ENCODE data around the gene CDC42. TPM values are rescaled to one million over a fixed set of nuclear protein-coding genes. Genes with fewer than 3 reads are reported as not detected.
A peak's percentile ranks its signal among the peaks of the same experiment; 100 is the strongest.
"Not testable (repeated sequence)": the region's sequence is repeated elsewhere in the genome, so short reads cannot be mapped to it uniquely, and the experiment has no call there.

CDC42 gene
- total RNA-seq, result 326 TPM

DNA sequence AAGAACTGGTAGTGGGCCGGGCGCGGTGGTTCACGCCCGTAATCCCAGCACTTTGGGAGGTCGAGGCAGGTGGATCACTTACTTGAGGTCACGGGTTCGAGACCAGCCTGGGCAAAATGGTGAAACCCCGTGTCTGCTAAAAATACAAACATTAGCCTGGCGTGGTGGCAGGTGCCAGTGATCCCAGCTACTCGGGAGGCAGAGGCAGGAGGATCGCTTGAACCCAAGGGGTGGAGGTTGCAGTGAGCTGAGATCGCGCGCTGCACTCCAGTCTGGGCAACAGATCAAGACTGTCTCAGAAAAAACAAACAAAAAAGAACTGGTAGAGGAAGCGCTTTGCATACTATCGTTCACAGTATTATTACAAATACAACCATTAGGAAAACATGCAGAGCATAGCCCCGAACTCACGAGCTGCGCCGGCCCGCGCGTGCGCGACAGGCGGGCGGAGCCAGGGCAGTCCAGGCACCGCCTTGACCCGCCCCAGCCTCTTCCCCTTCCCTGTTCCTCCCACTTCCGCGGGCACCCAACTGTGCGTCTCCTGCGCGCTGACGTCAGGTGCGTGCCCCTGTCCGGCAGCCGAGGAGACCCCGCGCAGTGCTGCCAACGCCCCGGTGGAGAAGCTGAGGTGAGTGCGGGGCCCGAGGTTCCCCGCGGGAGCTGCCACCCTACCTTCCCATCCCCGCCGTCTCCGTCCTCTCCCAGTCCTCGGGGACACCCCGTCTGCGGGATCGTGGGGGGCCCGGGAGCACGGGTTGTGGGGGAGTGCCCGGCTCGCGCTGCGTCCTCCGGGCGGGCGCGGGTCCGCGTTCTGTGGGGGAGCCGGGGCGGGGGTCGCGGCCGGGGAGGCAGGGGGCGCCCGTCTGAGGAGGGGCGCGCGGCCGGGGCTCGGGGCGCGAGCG, at the start of gene CDC42:
Gene CDC42 (plus strand): TSS at position 595 of the 902 bp plus-strand sequence. CDS start 25,770 bp downstream, outside the sequence.
- DNase-seq (ENCODE audit: low spot score), result peak; percentile 98

DNA sequence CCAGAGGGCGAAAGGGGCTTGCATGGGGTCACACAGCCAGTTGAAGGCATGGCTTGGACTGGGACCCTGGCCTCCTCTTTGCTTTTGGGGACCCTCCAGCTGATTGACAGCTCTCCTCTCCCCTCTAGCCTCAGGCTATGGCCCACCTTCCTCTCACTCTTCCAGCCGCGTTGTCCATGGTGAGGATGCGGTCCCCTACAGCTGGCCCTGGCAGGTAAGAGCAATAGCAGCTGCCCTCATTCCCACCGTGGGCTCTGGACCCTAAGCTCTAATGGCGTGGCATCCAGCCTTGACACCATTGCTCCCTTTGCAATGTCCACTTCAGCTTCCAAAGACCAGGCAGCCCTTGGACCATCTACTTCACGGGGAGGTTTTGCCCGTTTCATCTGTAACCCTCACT, 49.6 kb upstream of the CDC42 start:
- DNase-seq (ENCODE audit: low spot score), result not testable (repeated sequence)

DNA sequence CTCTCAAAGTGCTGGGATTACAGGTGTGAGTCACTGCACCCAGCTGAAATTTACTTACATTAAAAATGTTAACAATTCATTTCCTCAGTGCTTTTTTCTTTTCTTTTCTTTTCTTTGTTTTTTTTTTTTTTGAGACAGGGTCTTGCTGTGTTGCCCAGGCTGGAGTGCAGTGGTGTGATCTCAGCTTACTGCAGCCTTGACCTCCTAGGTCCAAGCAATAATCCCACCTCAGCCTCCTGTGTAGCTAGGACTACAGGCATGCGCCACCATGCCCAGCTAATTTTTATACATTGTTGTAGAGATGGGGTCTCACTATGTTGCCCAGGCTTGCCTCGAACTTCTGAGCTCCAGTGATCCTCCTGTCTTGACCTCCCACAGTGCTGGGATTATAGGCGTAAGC, 48.5 kb upstream of the CDC42 start:
- DNase-seq (ENCODE audit: low spot score), result not testable (repeated sequence)

DNA sequence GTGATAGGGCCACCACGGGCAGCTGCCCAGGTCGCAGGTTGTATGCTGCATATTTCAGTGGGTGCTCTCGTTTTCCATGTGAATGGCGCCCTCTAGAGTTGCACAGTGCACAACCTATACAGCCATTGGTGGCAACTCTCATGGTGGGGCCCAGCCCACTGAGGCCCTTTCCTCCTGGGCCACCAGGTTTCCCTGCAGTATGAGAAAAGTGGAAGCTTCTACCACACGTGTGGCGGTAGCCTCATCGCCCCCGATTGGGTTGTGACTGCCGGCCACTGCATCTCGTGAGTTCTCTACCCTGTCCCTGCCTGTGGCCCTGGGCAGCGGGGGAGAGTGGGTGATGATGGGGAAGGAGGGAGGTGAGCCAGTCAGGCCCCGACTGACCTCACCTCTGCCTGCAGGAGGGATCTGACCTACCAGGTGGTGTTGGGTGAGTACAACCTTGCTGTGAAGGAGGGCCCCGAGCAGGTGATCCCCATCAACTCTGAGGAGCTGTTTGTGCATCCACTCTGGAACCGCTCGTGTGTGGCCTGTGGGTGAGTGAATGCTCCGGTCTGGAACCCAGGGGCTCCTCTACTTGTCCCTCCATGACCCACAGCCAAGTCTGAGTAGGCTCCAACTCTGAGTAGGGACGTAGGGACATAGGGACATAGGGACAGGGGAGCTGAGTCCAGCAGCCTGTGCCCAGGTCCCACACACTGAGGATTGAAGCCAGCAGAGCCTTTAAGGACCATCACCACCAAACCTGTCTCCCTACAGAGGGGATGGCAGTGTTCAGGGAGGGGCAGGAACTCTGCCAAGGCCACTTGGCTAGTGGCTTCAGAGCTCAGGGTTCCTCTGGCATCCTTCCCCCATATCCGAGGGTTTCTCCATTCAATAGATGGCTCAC, 47.0 kb upstream of the CDC42 start:
- DNase-seq (ENCODE audit: low spot score), result not testable (repeated sequence)

DNA sequence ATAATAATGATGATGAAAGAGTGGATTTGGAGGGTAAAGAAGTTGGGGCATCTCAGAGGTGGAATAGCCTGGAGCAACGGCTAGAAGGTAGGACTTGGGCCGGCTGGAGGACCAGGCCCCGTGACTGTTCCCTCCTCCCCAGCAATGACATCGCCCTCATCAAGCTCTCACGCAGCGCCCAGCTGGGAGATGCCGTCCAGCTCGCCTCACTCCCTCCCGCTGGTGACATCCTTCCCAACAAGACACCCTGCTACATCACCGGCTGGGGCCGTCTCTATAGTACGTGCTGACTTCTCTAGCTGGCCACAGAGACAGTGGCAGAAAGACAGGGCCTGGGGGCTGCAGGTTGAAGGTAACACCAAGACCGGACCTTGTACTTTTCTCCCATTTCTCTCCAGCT, 45.8 kb upstream of the CDC42 start:
- not testable (repeated sequence) for DNase-seq (ENCODE audit: low spot score)

DNA sequence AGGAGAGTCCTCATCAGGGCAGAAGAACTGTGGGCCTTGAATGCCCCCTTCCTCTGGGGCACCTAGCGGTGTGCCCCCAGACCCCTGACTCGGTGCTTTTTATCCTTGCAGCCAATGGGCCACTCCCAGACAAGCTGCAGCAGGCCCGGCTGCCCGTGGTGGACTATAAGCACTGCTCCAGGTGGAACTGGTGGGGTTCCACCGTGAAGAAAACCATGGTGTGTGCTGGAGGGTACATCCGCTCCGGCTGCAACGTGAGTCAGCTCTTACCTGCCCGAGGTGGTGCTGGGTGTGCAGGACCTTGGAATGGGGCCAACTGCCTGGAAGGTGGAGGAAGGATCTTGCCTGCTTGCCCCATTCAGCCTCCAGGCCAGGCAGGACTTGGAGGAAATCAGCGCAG, 45.2 kb upstream of the CDC42 start:
- not testable (repeated sequence) for DNase-seq (ENCODE audit: low spot score)

DNA sequence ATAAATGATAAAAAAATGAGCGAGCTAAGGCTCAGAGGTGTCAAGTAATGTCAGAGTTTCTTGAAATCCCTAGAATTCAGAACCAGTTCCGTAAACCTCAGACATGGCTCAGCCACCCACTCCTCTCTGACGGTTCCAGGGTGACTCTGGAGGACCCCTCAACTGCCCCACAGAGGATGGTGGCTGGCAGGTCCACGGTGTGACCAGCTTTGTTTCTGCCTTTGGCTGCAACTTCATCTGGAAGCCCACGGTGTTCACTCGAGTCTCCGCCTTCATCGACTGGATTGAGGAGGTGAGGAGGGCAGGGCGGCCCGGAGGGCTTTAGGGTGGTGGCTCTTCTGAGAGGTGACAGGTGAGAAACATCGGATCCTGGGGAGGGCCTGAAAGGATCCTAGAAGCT, 42.9 kb upstream of the CDC42 start:
- not testable (repeated sequence) for DNase-seq (ENCODE audit: low spot score)

DNA sequence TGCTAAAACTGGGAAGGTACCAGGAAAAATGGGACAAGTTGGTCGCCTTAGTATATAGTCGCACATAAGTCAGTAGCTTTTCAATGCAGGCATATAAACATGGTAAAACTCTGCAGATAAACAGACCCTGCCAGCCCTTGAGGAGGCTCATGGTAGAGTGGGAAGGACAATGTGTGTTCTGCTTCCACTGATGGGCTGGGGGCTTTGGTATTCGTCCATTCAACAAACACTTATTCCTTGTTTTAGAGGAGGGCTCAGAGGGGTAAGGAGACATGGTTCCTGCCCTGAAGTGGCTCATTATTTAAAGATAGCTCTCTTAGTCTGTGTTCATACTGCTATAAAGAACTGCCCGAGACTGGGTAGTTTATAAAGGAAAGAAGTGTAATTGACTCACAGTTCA, 39.8 kb upstream of the CDC42 start:
- not testable (repeated sequence) for DNase-seq (ENCODE audit: low spot score)

DNA sequence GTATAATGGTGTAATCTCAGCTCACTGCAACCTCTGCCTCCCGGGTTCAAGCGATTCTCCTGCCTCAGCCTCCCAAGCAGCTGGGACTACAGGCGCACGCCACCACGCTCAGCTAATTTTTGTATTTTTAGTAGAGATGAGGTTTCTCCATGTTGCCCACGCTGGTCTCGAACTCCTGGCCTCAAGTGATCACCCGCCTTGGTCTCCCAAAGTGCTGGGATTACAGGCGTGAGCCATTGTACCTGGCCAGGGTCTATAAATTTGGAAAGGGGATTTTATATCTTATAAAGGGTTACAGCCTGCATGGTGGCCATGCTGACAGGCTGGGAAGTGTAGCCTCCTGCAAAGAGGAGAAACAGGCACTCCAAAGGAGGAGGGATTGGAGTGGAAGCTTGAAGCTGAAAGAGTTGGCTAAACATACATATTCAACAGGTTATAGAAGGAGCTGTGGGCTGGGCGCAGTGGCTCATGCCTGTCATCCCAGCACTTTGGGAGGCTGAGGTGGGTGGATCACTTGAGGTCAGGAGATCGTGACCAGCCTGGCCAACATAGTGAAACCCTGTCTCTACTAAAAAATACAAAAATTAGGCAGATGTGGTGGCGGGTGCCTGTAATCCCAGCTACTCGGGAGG, 37.8 kb upstream of the CDC42 start:
- DNase-seq (ENCODE audit: low spot score), result not testable (repeated sequence)

DNA sequence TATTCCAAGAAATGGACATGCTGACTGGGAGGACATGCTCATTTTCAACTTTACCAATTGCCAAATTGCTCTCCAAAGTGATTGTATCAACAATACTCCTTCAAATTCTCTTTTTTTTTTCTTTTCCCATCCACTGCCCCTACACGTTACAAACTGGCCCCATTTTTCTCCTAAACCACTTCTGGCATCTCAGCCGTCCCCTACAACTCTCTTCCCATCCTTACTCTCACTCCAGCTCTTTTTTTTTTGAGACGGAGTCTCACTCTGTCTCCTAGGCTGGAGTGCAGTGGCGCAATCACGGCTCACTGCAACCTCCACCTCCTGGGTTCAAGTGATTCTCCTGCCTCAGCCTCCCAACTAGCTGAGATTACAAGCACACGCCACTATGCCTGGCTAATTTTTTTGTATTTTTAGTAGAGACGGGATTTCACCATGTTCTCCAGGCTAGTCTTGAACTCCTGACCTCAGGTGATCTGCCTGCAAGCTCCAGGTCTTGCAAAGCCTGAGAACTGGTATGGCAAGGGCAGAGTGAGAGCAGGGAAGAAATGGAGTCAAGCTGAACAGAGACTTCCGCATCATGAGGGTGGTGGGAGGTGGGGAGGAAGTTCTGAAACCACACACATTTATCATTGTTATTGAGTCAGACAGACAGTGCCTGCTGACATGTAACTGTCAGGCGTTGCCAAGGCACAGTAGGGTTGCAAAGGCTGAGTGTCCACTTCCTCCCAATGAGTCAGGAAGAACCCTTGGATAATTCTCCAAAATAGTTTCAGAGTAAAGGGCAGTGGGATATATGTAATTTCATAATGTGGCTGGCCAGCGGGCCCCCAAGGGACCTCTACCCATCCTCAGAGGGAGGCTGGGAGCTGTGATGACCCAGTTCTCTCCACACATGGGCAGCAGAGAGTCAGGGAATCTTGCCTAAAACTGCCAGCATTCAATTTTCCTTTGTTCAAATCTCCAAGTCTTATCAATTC, 33.6 kb upstream of the CDC42 start:
- no peak for DNase-seq (ENCODE audit: low spot score)

DNA sequence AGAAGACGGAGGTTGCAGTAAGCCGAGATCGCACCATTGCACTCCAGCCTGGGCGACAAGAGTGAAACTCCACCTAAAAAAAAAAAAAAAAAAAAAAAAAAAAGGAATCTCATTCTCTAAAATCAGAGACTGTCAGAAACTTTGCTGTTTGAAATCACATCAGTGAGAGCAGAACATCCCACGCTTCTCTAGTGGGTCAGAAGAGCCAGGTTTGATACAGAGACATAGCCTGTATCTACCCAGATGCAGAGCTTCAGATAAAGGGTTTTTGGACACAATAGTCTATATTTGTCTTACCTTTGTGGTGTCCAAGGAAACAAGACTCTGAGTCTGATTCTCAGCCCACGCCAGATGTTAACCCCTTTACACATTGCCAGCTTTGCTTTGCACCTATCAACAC, 31.4 kb upstream of the CDC42 start:
- DNase-seq (ENCODE audit: low spot score), result no peak

DNA sequence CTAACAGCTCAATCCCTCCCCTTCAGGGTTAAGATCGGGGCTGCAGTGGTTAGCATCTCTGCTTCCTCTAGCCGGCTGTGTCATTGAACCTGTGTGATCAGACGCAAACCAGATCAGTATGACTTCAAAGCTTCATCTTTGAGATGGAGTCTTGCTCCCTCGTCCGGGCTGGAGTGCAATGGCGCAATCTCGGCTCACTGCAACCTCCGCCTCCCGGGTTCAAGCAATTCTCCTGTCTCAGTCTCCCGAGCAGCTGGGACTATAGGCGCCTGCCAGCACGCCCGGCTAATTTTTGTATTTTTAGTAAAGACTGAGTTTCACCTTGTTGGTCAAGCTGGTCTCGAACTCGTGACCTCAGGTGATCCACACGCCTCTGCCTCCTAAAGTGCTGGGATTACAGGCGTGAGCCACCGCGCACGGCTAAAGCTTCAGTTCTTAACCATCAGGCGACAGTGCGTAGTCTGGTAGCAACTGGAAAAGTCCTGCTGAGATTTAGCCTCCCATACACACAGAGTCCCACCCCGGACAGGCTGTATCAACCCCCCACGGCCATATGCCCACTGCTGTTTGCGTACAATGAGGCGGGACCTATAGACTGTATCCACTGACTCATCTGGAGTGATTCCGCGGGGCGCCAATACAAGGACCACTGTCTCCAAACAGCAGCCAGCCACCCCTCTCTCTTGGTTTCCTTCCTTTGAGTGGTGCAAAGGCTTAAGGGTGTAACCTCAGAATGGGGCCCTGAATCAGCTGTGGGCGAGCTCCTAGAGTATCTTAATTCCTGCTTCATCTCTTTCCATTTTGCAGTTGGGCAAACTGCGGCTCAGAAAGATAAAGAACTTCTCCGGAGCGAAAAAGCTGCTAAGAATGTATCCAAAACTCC, 27.8 kb upstream of the CDC42 start:
- DNase-seq (ENCODE audit: low spot score), result peak; percentile 53

DNA sequence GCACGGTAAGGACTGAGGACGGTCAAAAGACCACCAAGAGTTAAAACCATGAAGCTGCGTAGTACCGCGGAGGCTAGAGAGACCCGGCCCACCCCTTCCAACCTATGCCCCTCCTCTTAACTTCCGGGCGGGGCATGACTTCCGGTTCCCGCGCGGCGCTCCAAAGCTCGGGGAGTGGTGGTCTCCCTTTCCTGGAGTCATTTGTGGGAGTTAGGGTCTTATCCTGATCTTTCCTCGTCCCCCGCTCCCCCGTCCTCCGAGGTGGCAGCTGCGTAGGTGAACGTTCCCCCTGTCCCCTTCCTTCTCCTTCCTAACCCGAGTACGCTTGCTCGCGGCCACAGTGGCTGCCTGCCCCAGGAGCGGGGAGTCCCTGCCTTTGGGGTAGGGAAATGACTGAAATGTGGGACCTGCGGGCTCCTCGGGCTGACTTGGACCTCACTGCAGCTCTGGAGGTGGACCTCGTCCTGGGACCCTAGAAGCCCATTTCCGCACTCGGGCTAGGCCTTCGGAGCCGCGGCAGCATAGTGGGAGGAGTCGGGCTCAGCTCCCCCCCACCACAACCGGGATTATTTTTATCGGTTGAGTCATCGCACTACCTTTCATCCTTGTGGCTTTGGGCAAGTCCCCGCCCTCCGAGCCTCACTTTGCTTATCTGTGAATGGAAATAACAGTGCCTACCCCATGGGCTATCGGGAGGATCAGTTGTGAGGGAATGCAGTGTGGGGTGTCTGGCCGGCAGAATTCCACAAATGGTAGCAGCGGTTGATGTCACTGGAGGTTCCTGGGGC, 26.9 kb upstream of the CDC42 start:
- DNase-seq (ENCODE audit: low spot score), result peak; percentile 92

DNA sequence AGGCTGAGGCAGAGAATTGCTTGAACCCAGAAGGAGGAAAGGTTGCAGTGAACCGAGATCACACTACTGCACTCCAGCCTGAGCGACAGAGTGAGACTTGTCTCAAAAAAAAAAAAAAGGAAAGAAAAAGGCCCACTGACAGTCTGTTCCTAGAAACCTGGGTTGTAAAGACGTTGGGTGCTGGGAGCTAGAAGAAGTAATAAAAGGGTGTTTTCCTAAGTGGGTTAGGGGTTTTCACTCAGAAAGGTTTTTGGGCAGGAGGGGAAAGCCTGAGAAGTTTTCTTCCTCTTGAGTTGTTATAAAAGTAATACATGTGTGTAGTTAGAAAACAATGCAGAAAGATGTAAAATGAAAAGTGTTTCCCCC, 25.6 kb upstream of the CDC42 start:
- no peak for DNase-seq (ENCODE audit: low spot score)

DNA sequence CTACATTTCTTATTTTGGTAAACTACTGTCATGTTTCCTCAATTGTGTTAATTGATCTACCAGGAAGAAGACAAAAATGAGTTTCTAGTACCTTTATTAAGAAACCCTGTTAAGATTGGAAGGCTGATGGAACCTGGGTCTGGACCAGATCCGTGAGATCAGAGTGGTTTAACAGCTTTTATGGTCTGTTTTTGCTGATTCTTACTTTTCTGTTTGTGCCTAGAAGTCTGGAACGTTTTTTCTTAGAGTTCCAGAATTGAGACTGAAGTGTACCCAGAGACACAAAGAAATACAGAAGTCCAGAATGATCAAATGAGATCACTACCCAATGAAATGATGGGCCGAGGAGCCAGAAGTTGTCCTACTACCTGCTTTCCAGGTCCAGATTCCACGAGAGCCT, 22.5 kb upstream of the CDC42 start:
- DNase-seq (ENCODE audit: low spot score), result no peak

DNA sequence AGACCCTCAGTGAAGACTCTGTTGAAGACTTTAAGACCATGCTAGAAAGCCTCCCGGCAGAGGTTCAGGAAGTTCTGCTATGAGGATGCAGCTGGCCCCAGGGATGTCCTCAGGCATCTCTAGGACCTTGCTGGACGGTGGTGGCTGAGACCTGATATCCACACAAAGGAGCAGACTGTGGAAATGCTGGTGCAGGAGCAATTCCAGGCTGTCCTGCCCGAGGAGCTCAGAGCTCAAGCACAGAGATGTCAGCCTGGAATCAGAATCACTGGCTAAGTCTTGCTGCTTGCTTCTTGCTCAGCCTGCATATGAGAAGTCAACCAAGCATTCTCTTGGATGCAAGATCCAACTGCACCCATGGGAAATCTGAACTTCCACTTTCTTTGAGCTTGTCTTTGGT, 22.0 kb upstream of the CDC42 start:
- DNase-seq (ENCODE audit: low spot score), result no peak

DNA sequence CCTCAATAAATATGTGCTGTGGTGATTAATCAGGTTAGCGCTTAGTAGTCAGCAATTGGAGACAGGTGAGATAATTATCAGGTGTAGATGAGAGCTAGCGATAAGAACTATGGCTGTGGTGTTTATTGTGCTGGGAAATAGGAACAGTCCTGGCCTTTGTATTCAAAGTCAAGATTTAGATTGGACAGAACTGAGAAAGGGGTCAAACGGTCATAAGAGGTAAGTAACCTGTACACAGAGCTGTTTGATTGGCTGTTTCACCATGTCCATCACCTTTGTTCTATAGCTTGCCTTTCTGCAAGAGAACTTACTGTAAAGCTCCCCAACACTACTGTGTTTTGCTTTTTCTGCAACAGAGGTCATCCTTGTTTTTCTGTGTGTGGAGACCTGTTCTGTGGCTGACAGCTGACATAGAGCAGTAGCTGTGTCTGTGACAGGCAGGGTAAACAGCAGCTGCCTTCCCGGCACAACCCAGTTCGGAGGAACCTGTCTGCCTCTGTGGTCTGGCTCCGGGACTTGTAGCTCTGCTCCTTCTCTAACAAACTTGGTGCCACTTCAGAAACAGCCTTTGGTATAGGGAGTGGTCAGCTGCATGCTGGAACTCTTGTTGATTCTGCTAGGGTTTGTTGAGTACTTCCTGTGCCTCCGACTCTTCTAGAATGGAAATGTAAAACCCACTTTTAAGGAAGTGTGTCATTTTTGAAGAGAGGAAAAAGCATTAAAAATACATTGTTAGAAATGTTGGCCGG, 21.1 kb upstream of the CDC42 start:
- peak; percentile 60 for DNase-seq (ENCODE audit: low spot score)

DNA sequence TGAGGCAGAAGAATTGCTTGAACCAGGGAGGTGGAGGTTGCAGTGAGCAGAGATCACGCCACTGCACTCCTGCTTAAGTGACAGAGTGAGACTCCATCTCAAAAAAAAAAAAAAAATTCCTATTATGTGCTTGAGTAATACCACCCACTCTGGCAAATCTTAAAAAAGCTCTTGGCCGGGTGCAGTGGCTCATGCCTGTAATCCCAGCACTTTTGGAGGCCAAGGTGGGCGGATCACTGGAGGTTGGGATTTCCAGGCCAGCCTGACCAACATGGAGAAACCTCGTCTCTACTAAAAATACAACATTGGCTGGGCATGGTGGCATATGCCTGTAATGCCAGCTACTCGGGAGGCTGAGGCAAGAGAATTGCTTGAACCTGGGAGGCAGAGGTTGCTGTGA, 17.7 kb upstream of the CDC42 start:
- not testable (repeated sequence) for DNase-seq (ENCODE audit: low spot score)
